HepG2 (cell line): Measurements from ENCODE around the gene EBF4. TPM values are rescaled to one million over a fixed set of nuclear protein-coding genes. Genes with fewer than 3 reads are reported as not detected.
A peak's percentile ranks its signal among the peaks of the same experiment; 100 is the strongest.

Source experiments
- AGO2 ChIP-seq: fragments of 200-400 bp; formaldehyde crosslinking; optimal IDR thresholded peaks from 2 replicates; pipeline ENCODE3; 2017; ENCODE audit warnings: mild to moderate bottlenecking, low read depth, low read length, moderate library complexity
- EED ChIP-seq: sonication (generic); formaldehyde crosslinking; IDR thresholded peaks from 2 replicates; pipeline ENCODE4 v1.5.0; 2020; ENCODE audit warnings: mild to moderate bottlenecking, missing genetic modification reagents
- ETV5 ChIP-seq: IDR thresholded peaks from 2 replicates; pipeline ENCODE4 v1.6.1; 2018; ENCODE audit warnings: missing biosample characterization, missing genetic modification reagents, inconsistent platforms, borderline replicate concordance
- HDAC1 ChIP-seq: sonication (generic); formaldehyde crosslinking; IDR thresholded peaks from 2 replicates; pipeline ENCODE4 v1.5.1; 2020; ENCODE audit warnings: mild to moderate bottlenecking, missing genetic modification reagents
- HNRNPK ChIP-seq: fragments of 200-400 bp; formaldehyde crosslinking; IDR thresholded peaks from 2 replicates; pipeline ENCODE4 v1.6.1; 2018; ENCODE audit warnings: low read length, low read depth, moderate library complexity, mild to moderate bottlenecking; ENCODE audit not compliant: poor library complexity, severe bottlenecking
- MAFG ChIP-seq: sonication (generic); formaldehyde crosslinking; IDR thresholded peaks from 2 replicates; pipeline ENCODE4 v1.5.1; 2020; ENCODE audit warnings: mild to moderate bottlenecking, missing genetic modification reagents
- MTF2 ChIP-seq: sonication (generic); formaldehyde crosslinking; IDR thresholded peaks from 2 replicates; pipeline ENCODE4 v1.5.0; 2020; ENCODE audit warnings: missing genetic modification reagents, borderline replicate concordance
- MYNN ChIP-seq: sonication (generic); formaldehyde crosslinking; IDR thresholded peaks from 2 replicates; pipeline ENCODE4 v1.4.0; 2020; ENCODE audit warnings: mild to moderate bottlenecking, low read depth, missing genetic modification reagents
- PAX8 ChIP-seq: sonication (generic); formaldehyde crosslinking; IDR thresholded peaks from 2 replicates; pipeline ENCODE4 v1.8.0; 2022; ENCODE audit warnings: mild to moderate bottlenecking, missing genetic modification reagents, borderline replicate concordance
- PCBP1 ChIP-seq: fragments of 200-400 bp; formaldehyde crosslinking; IDR thresholded peaks from 2 replicates; pipeline ENCODE4 v1.6.1; 2017; ENCODE audit warnings: mild to moderate bottlenecking, low read depth, low read length, borderline replicate concordance
- PHF5A ChIP-seq: IDR thresholded peaks from one replicate; pipeline ENCODE4 v1.6.1; 2018; ENCODE audit warnings: low read depth, missing genetic modification reagents; ENCODE audit not compliant: unreplicated experiment
- RCOR2 ChIP-seq: IDR thresholded peaks from 2 replicates; pipeline ENCODE4 v1.6.1; 2016; ENCODE audit warnings: missing biosample characterization, missing genetic modification reagents
- SRY ChIP-seq: sonication (generic); formaldehyde crosslinking; IDR thresholded peaks from 2 replicates; pipeline ENCODE4 v1.8.0; 2022; ENCODE audit warnings: mild to moderate bottlenecking, missing genetic modification reagents
- SYNCRIP ChIP-seq: fragments of 200-400 bp; formaldehyde crosslinking; IDR thresholded peaks from 2 replicates; pipeline ENCODE4 v1.6.1; 2018; ENCODE audit warnings: mild to moderate bottlenecking, low read depth, low read length; ENCODE audit not compliant: insufficient read depth
- TP53 ChIP-seq: sonication (generic); formaldehyde crosslinking; conservative IDR thresholded peaks from 2 replicates; pipeline ENCODE4 v1.4.0; 2020; ENCODE audit warnings: missing genetic modification reagents
- ZEB1 ChIP-seq: IDR thresholded peaks from 2 replicates; pipeline ENCODE4 v1.6.1; 2012; ENCODE audit warnings: mild to moderate bottlenecking, low read depth, inconsistent platforms; ENCODE audit not compliant: insufficient replicate concordance
- ZNF207 ChIP-seq: fragments of 450-650 bp; IDR thresholded peaks from 2 replicates; pipeline ENCODE4 v1.6.1; 2016; ENCODE audit warnings: antibody characterized with exemption, borderline replicate concordance
- ZNF432 ChIP-seq: sonication (generic); formaldehyde crosslinking; IDR thresholded peaks from 2 replicates; pipeline ENCODE4 v1.5.0; 2020; ENCODE audit warnings: missing genetic modification reagents, mild to moderate bottlenecking, borderline replicate concordance
- ZNF501 ChIP-seq: sonication (generic); formaldehyde crosslinking; IDR thresholded peaks from 2 replicates; pipeline ENCODE4 v1.5.1; 2020; ENCODE audit warnings: mild to moderate bottlenecking, moderate library complexity, missing genetic modification reagents
- ZNF512 ChIP-seq: sonication (generic); formaldehyde crosslinking; IDR thresholded peaks from 2 replicates; pipeline ENCODE4 v1.4.0; 2020; ENCODE audit warnings: mild to moderate bottlenecking, missing genetic modification reagents
- ZNF556 ChIP-seq: sonication (generic); formaldehyde crosslinking; IDR thresholded peaks from 2 replicates; pipeline ENCODE4 v1.4.0; 2020; ENCODE audit warnings: mild to moderate bottlenecking, missing genetic modification reagents, borderline replicate concordance
- ZNF615 ChIP-seq: sonication (generic); formaldehyde crosslinking; IDR thresholded peaks from 2 replicates; pipeline ENCODE4 v1.5.0; 2020; ENCODE audit warnings: mild to moderate bottlenecking, missing genetic modification reagents, borderline replicate concordance
- ZNF7 ChIP-seq: IDR thresholded peaks from 2 replicates; pipeline ENCODE4 v1.6.1; 2016; ENCODE audit warnings: missing biosample characterization, missing genetic modification reagents
- ZNF749 ChIP-seq: sonication (generic); formaldehyde crosslinking; IDR thresholded peaks from 2 replicates; pipeline ENCODE4 v1.8.0; 2022; ENCODE audit warnings: mild to moderate bottlenecking, missing genetic modification reagents, moderate library complexity, borderline replicate concordance
- ZNF772 ChIP-seq: sonication (generic); formaldehyde crosslinking; IDR thresholded peaks from 2 replicates; pipeline ENCODE4 v1.5.0; 2020; ENCODE audit warnings: mild to moderate bottlenecking, missing genetic modification reagents
- polyA plus RNA-seq, 8 experiments: library from polyadenylated mRNA; depleted of rRNA in 3 of 8; stranded (reverse) in 7 of 8; unstranded in 1 of 8; fragments of >200 nt; fragmentation: Illumina TruSeq in 4 of 8; extraction: Trizol in 4 of 8; gene quantifications; 2 replicates each; pipeline versions ENCODE4 v1.2.1 to v1.2.3, GENCODE V29; 2011 to 2016; ENCODE audit warnings: low read depth in 4 of 8, missing spikeins in 1 of 8, mixed read lengths in 1 of 8; ENCODE audit not compliant: insufficient read depth in 1 of 8
- total RNA-seq, 5 experiments: library from RNA; depleted of rRNA; stranded (reverse); fragments of >200 nt; fragmentation: Illumina TruSeq; extraction: Trizol; gene quantifications; 2 replicates each; pipeline ENCODE4 v1.2.3, GENCODE V29; 2016; ENCODE audit warnings: low read depth in 1 of 5
- TF ChIP-seq, protein P1 (sequence below): sonication (generic); formaldehyde crosslinking; IDR thresholded peaks from 2 replicates; pipeline ENCODE4 v1.4.0; 2020; ENCODE audit warnings: missing genetic modification reagents
- TF ChIP-seq, protein P2 (sequence below): sonication (generic); formaldehyde crosslinking; IDR thresholded peaks from 2 replicates; pipeline ENCODE4 v1.9.0; 2022; ENCODE audit warnings: missing genetic modification reagents, mild to moderate bottlenecking, borderline replicate concordance

The EBF4 gene
- total and polyA plus RNA-seq, 2 of the 13 experiments (the other 11 are each of a cell fraction or from before 2014, with no cell fraction given), result 0.84 to 2.2 TPM

GRCh38 chr20:2752567-2753460 lies 60.2 kb downstream of the EBF4 start (continued):
- TF ChIP-seq ETV5, result no peak
- no peak for TF ChIP-seq ZNF207
- TF ChIP-seq ZNF749 (CRISPR knock-in tag), result no peak
- peak; percentile 78; the same call in 1 of the 2 replicates for TF ChIP-seq PCBP1
- TF ChIP-seq EED (CRISPR knock-in tag), result 0 out of 2 replicates have a peak, but pooled peaks have one; percentile 25
- TF ChIP-seq MAFG, result peak; percentile 31; the same call in 1 of the 2 replicates
- TF ChIP-seq ZNF556 (CRISPR knock-in tag), result no peak
- TF ChIP-seq ZNF7 (CRISPR knock-in tag), result no peak
- no peak for TF ChIP-seq PHF5A (CRISPR knock-in tag)
- no peak for TF ChIP-seq ZNF772 (CRISPR knock-in tag)
- TF ChIP-seq, protein P1, sequence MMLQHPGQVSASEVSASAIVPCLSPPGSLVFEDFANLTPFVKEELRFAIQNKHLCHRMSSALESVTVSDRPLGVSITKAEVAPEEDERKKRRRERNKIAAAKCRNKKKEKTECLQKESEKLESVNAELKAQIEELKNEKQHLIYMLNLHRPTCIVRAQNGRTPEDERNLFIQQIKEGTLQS, result no peak
- TF ChIP-seq SYNCRIP, result no peak
- TF ChIP-seq PAX8 (CRISPR knock-in tag), result no peak
- TF ChIP-seq ZNF432 (CRISPR knock-in tag), result no peak
- peak; percentile 93; the same call in 1 of the 2 replicates for TF ChIP-seq MTF2
- no peak for TF ChIP-seq HNRNPK
- no peak for TF ChIP-seq ZNF512 (CRISPR knock-in tag)
- no peak for TF ChIP-seq TP53 (CRISPR knock-in tag)
- TF ChIP-seq ZNF615 (CRISPR knock-in tag), result no peak
- TF ChIP-seq SRY, result peak; percentile 33; the same call in 1 of the 2 replicates
- no peak for TF ChIP-seq AGO2
- TF ChIP-seq ZEB1, result no peak
- peak; percentile 81; the same call in 1 of the 2 replicates for TF ChIP-seq ZNF501 (CRISPR knock-in tag)
- TF ChIP-seq RCOR2 (CRISPR knock-in tag), result no peak
- TF ChIP-seq HDAC1, result no peak
- TF ChIP-seq MYNN, result no peak
- TF ChIP-seq, protein P2, sequence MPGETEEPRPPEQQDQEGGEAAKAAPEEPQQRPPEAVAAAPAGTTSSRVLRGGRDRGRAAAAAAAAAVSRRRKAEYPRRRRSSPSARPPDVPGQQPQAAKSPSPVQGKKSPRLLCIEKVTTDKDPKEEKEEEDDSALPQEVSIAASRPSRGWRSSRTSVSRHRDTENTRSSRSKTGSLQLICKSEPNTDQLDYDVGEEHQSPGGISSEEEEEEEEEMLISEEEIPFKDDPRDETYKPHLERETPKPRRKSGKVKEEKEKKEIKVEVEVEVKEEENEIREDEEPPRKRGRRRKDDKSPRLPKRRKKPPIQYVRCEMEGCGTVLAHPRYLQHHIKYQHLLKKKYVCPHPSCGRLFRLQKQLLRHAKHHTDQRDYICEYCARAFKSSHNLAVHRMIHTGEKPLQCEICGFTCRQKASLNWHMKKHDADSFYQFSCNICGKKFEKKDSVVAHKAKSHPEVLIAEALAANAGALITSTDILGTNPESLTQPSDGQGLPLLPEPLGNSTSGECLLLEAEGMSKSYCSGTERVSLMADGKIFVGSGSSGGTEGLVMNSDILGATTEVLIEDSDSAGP, result no peak
